Activated B cell treated with CpG ODN at 0.5 μM for 24 hours (primary cell): ENCODE measurements around the gene DSCAML1. TPM values are rescaled to one million over a fixed set of nuclear protein-coding genes. Genes with fewer than 3 reads are reported as not detected.
A peak's percentile ranks its signal among the peaks of the same experiment; 100 is the strongest.

Experiments
- ATAC-seq: fragments of 200-7000 bp; cut with Tn5 transposase; one replicate; pipeline ENCODE4 v1.10.0; 2021; ENCODE audit warnings: low read depth, mild to moderate bottlenecking, moderate library complexity
- CTCF ChIA-PET: fragments of 350-600 bp; sonication (Branson Sonifier 250); formaldehyde crosslinking; loops from one replicate; lab custom pipeline; 2021; ENCODE audit warnings: antibody characterized with exemption; lab: Charles Lee
- POLR2A ChIA-PET: fragments of 350-600 bp; sonication (Branson Sonifier 250); formaldehyde crosslinking; loops from one replicate; lab custom pipeline; 2021; ENCODE audit warnings: antibody characterized with exemption; lab: Charles Lee
- DNase-seq: peaks from one replicate; pipeline ENCODE4 v3.0.0; 2022
- H3K27ac Mint-ChIP-seq: one replicate; pipeline ENCODE4 v1.8.0; 2020; ENCODE audit warnings: mixed read lengths
- H3K27me3 Mint-ChIP-seq: one replicate; pipeline ENCODE4 v1.8.0; 2021; ENCODE audit warnings: mixed read lengths
- H3K36me3 Mint-ChIP-seq: one replicate; pipeline ENCODE4 v1.8.0; 2021; ENCODE audit warnings: low read depth, mixed read lengths
- H3K4me1 Mint-ChIP-seq: one replicate; pipeline ENCODE4 v1.8.0; 2021; ENCODE audit warnings: mixed read lengths
- H3K4me3 Mint-ChIP-seq: one replicate; pipeline ENCODE4 v1.8.0; 2020; ENCODE audit warnings: mild to moderate bottlenecking, mixed read lengths
- H3K9me3 Mint-ChIP-seq: one replicate; pipeline ENCODE4 v1.8.0; 2020; ENCODE audit warnings: mixed read lengths
- CTCF ChIP-seq: fragments of 200-600 bp; IDR thresholded peaks from one replicate; pipeline ENCODE4 v1.8.0; 2022; ENCODE audit warnings: antibody characterized with exemption, mild to moderate bottlenecking
- intact Hi-C: fragments of 100-400 bp; cut with micrococcal nuclease; formaldehyde crosslinking; loops from one replicate; pipeline ENCODE4 v1.15.1; 2024
- total RNA-seq: library from RNA; stranded (reverse); gene quantifications from 2 replicates; pipeline ENCODE4 v1.2.3, GENCODE V29; 2022

Gene DSCAML1
- total RNA-seq, 1 donor from 2014 or later: 3.6 TPM

DNA sequence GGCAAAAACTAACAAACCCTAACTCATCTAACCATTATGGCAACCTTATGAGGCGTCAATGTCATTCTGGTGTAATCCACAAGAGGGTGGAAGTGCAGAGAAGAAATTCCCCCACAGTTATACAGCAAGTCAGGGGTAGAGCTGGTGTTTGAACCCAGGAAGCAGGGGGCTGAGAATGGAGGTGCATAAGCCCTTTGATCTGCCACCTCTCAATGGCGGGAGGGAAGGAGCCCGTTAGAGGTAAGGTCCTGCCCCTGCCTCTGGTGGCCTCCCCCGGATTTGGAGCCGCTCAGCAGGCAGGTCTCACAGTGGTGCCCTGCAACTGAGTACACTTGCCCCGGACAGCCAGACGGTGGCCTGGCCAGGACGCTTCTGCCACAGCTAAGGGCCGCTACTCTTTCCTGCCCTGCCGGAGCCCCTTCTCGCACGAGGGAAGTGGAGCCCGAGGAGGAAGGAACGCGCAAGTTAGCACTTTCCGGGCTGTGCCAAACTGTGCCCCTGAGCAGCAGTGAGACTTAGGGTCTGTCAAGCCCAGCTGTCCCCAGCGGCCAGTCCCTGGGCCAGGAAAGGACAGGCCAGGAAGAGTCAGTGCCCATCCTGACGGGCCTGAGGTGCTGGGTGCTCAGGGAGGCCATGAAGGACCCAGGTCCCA, 26.4 kb upstream of the DSCAML1 start:
- ChIA-PET POLR2A (interaction anchor here (1.1 to 2.9 kb wide), 6 partner anchors 8 to 229 kb away, joined by 4 to 20 read pairs (median 9); partner anchors contain the start of gene IL10RA), CTCF (interaction anchor here (1.0 to 11.0 kb wide), 12 partner anchors 10 to 397 kb away, joined by 3 to 265 read pairs (median 4); no protein-coding TSS in a partner anchor)
- peak; percentile 43 for ATAC-seq
- Mint-ChIP-seq H3K27ac (peak overlapping the region; percentile 61), H3K27me3 (peaks cover 26% of the 10 kb centered on the region), H3K4me3 (no peak overlapping the region), H3K9me3 (no peaks in the 10 kb centered on the region), H3K4me1 (peaks cover 50% of the 10 kb centered on the region), H3K36me3 (no peaks in the 10 kb centered on the region)
- peak; percentile 25 for DNase-seq
- intact Hi-C loops: loop anchor here (1.0 to 5.0 kb wide), 6 partner anchors 17 to 349 kb away; no protein-coding TSS in a partner anchor
- TF ChIP-seq CTCF: no peak

DNA sequence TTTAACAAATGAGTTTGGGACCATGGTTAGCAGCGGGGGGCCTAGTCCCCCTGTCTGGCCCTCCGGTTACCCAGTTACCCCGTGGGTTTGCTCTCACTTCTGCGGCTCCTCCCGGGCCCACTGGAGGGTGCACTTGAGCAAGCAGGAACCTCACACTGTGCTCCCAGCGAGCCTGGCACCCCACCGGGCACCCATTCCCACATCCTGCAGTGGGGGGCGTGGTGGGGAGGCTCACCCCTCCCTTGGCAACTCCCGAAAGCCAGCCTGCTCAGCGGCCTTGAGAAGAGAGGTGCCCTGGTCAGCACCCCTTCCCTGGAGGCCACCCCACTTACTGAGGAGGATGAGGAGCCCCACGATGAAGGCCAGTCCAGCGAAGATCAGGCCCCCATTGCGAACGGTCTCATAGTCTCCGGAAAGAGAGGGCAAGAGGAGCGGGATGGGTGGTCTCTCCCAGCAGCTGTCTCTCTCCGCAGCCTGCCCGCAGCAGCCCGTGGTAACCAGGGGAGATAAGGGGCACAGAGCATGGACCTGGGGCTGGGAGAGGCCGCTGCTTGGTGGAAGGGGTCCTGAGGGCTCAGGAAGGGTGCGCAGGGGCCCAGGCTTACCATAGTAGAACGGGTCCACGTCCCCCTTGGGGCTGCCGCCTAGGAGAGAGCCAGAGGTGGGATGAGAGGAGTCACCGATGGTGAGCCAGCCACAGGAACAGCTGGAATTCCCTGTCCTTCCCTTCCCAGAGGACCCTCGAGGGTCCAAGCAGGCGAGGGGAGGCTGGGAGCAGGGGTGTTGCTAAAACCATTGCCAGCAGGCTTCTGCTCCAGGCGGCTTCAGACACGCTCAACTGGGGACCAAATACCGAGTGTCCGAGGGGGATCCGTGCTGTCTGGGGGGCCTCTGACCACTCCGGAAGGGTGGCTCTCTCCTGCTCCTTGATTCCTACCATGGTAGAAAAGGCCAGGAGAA, 25.3 kb upstream of the DSCAML1 start:
- Mint-ChIP-seq H3K27ac (no peak overlapping the region), H3K4me1 (peaks cover 51% of the 10 kb centered on the region), H3K9me3 (no peaks in the 10 kb centered on the region), H3K27me3 (peaks cover 21% of the 10 kb centered on the region), H3K36me3 (no peaks in the 10 kb centered on the region), H3K4me3 (no peak overlapping the region)
- ChIA-PET POLR2A (interaction anchor here (1.1 to 2.9 kb wide), 6 partner anchors 7 to 230 kb away, joined by 4 to 20 read pairs (median 9); partner anchors contain the start of gene IL10RA), CTCF (interaction anchor here (0.7 to 11.0 kb wide), 13 partner anchors 13 to 349 kb away, joined by 3 to 265 read pairs (median 4); no protein-coding TSS in a partner anchor)
- peak; percentile 32 for ATAC-seq
- intact Hi-C loops: loop anchor here (1.0 to 5.0 kb wide), 6 partner anchors 16 to 350 kb away; no protein-coding TSS in a partner anchor
- DNase-seq: peak; percentile 50
- TF ChIP-seq CTCF: no peak

DNA sequence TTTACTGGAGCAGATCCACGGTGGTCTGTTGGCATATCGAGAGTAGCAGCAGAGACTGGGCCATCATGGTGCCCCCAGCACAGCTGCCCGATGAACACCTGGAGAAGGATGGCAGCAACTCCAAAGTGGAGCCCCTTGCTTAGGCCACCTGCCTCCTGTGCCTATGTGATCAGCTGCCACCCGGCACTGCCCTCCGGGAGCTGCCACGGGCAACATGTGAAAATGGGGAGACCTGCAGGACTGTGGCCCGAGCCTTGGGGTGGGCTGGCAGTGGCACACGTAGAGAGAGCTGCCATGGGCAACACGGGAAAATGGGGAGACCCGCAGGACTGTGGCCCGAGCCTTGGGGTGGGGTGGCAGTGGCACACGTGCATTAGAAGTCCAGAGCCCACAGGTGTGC, 24.4 kb upstream of the DSCAML1 start:
- peaks cover 56% of the 10 kb centered on the region for H3K4me1 Mint-ChIP-seq
- ATAC-seq (no peak), DNase-seq (no peak)
- H3K4me3 Mint-ChIP-seq: no peak overlapping the region
- no peaks in the 10 kb centered on the region for H3K9me3 Mint-ChIP-seq
- POLR2A ChIA-PET: interaction anchor here (1.6 kb wide), 1 partner anchor 231 kb away, joined by 3 read pairs; no protein-coding TSS in a partner anchor
- no peak for TF ChIP-seq CTCF
- H3K36me3 Mint-ChIP-seq: no peaks in the 10 kb centered on the region
- intact Hi-C loops: loop anchor here (5.0 kb wide), 1 partner anchor 351 kb away; no protein-coding TSS in a partner anchor
- H3K27me3 Mint-ChIP-seq: peaks cover 19% of the 10 kb centered on the region
- no peak overlapping the region for H3K27ac Mint-ChIP-seq
- CTCF ChIA-PET: interaction anchor here (1.8 to 11.0 kb wide), 4 partner anchors 16 to 233 kb away, joined by 4 to 265 read pairs (median 62); no protein-coding TSS in a partner anchor

DNA sequence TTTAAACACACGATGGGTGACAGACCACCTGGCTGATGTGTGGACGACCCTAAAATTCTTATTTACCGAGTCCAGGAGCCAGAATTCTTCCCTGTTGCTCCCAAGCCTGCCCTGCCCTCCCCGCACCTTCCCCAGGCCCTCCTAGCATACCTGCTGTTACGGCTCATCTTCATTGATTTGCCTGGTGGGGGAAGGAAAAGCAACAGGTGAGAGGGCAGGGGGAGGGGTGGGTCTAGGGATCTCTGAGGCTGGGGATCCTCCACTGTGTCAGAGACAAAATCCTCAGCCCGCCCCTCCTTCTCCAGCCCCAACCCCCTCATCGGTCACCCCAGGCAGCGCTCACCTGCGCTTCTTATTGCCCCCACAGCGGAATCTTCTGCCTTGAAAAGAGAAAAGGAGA, 23.5 kb upstream of the DSCAML1 start:
- Mint-ChIP-seq H3K4me3 (no peak overlapping the region), H3K9me3 (no peaks in the 10 kb centered on the region), H3K27ac (no peak overlapping the region), H3K4me1 (peaks cover 65% of the 10 kb centered on the region), H3K36me3 (no peaks in the 10 kb centered on the region), H3K27me3 (peaks cover 13% of the 10 kb centered on the region)
- CTCF ChIA-PET: interaction anchor here (0.6 to 11.0 kb wide), 5 partner anchors 15 to 234 kb away, joined by 3 to 265 read pairs (median 15); no protein-coding TSS in a partner anchor
- intact Hi-C loops: loop anchor here (5.0 kb wide), 1 partner anchor 352 kb away; no protein-coding TSS in a partner anchor
- no peak for TF ChIP-seq CTCF
- POLR2A ChIA-PET: interaction anchor here (1.1 to 1.6 kb wide), 2 partner anchors 13 to 232 kb away, joined by 3 read pairs; no protein-coding TSS in a partner anchor
- ATAC-seq: no peak
- DNase-seq: no peak
